GM20000 (cell line): ENCODE measurements around the gene TMEM221.

Source experiments
- DNase-seq: peaks from one replicate; pipeline ENCODE4 v3.0.0; 2012; ENCODE audit warnings: low spot score
- CTCF ChIP-seq: IDR thresholded peaks from 2 replicates; pipeline ENCODE4 v1.5.1; 2012; ENCODE audit warnings: mild to moderate bottlenecking, control low read depth; ENCODE audit errors: extremely low read depth, missing control alignments

Gene TMEM221

GRCh38 chr19:17489392-17490030 is 41.0 kb upstream of the TMEM221 start:
- TF ChIP-seq CTCF = no peak
- DNase-seq = no peak

GRCh38 chr19:17488593-17489391 is 40.3 kb upstream of the TMEM221 start:
- peak; percentile 88 for DNase-seq
- TF ChIP-seq CTCF = peak; percentile 23

GRCh38 chr19:17487284-17488121 is 39.0 kb upstream of the TMEM221 start:
- TF ChIP-seq CTCF = no peak

GRCh38 chr19:17486545-17487240 is 38.2 kb upstream of the TMEM221 start:
- TF ChIP-seq CTCF = no peak
- peak; percentile 4 for DNase-seq

More at GRCh38 chr19:17487284-17488121, 39.0 kb upstream of the TMEM221 start:
- peak; percentile 10 for DNase-seq

GRCh38 chr19:17484520-17485185 is 36.2 kb upstream of the TMEM221 start:
- DNase-seq = no peak
- no peak for TF ChIP-seq CTCF

- no peak for DNase-seq
- TF ChIP-seq CTCF = no peak
Observed at GRCh38 chr19:17483605-17484002, 35.1 kb upstream of the TMEM221 start.
